Keratinocyte (primary cell): ENCODE data around the gene GLB1L2. TPM values are rescaled to one million over a fixed set of nuclear protein-coding genes. Genes with fewer than 3 reads are reported as not detected.

ENCODE experiments used
- DNase-seq: peaks from one replicate; pipeline ENCODE4 v3.0.0-alpha.2; 2011; ENCODE audit warnings: low read depth, missing footprints, low spot score
- FAIRE-seq: peaks from 2 replicates; lab custom pipeline; 2011; peaks lifted over from hg19 to GRCh38; lab: Jason Lieb, UNC
- H2AFZ ChIP-seq: 2 replicates; pipeline ENCODE4 v1.6.0; 2012; ENCODE audit warnings: low read length, control low read depth, inconsistent platforms; ENCODE audit not compliant: control insufficient read depth
- H3K27ac ChIP-seq: 2 replicates; pipeline ENCODE4 v1.5.1; 2011; ENCODE audit warnings: low read length; ENCODE audit not compliant: control insufficient read depth, insufficient read depth
- H3K27me3 ChIP-seq: 3 replicates; pipeline ENCODE4 v1.6.0; 2011; ENCODE audit warnings: low read length; ENCODE audit not compliant: control insufficient read depth, insufficient read depth; ENCODE audit errors: extremely low read depth
- H3K36me3 ChIP-seq, 2 experiments: 2 replicates in 1 of 2; 3 replicates in 1 of 2; pipeline ENCODE4 v1.5.1; 2011; ENCODE audit warnings: low read length in 2 of 2, mild to moderate bottlenecking in 1 of 2; ENCODE audit not compliant: control insufficient read depth in 2 of 2, insufficient read depth in 2 of 2; ENCODE audit errors: extremely low read depth in 1 of 2
- H3K4me1 ChIP-seq: 3 replicates; pipeline ENCODE4 v1.5.1; 2011; ENCODE audit warnings: low read length; ENCODE audit not compliant: control insufficient read depth, insufficient read depth; ENCODE audit errors: extremely low read depth
- H3K4me2 ChIP-seq: 3 replicates; pipeline ENCODE4 v1.6.0; 2011; ENCODE audit warnings: low read depth, low read length; ENCODE audit not compliant: control insufficient read depth, insufficient read depth; ENCODE audit errors: extremely low read depth
- H3K4me3 ChIP-seq, 3 experiments: fragments of 200-600 bp in 1 of 3; sonication (generic) in 1 of 3; 2 replicates in 2 of 3; 3 replicates in 1 of 3; pipeline ENCODE4 v1.5.1; 2011 to 2016; ENCODE audit warnings: low read length in 3 of 3, mild to moderate bottlenecking in 3 of 3, control low read depth in 2 of 3, inconsistent platforms in 1 of 3, low read depth in 1 of 3, mixed read lengths in 1 of 3, mixed run types in 1 of 3, moderate library complexity in 1 of 3; ENCODE audit not compliant: control insufficient read depth in 2 of 3, insufficient read depth in 2 of 3; ENCODE audit errors: extremely low read depth in 1 of 3
- H3K79me2 ChIP-seq: 2 replicates; pipeline ENCODE4 v1.6.0; 2012; ENCODE audit warnings: low read length; ENCODE audit not compliant: control insufficient read depth, insufficient read depth
- H3K9ac ChIP-seq: 3 replicates; pipeline ENCODE4 v1.6.0; 2011; ENCODE audit warnings: low read length; ENCODE audit not compliant: control insufficient read depth, insufficient read depth; ENCODE audit errors: extremely low read depth
- H3K9me1 ChIP-seq: 3 replicates; pipeline ENCODE4 v1.6.0; 2011; ENCODE audit warnings: low read length; ENCODE audit not compliant: control insufficient read depth, insufficient read depth; ENCODE audit errors: extremely low read depth
- H3K9me3 ChIP-seq: 2 replicates; pipeline ENCODE4 v1.5.1; 2012; ENCODE audit warnings: low read depth, low read length; ENCODE audit not compliant: control insufficient read depth
- H4K20me1 ChIP-seq: 3 replicates; pipeline ENCODE4 v1.6.0; 2011; ENCODE audit warnings: low read length; ENCODE audit not compliant: control insufficient read depth, insufficient read depth; ENCODE audit errors: extremely low read depth
- CTCF ChIP-seq, 3 experiments: IDR thresholded peaks in 1 of 3; conservative IDR thresholded peaks in 1 of 3; optimal IDR thresholded peaks in 1 of 3; 2 replicates in 2 of 3; 3 replicates in 1 of 3; pipeline versions ENCODE3 to v1.5.1; 2011; ENCODE audit warnings: low read length in 3 of 3, mild to moderate bottlenecking in 3 of 3, moderate library complexity in 2 of 3, control low read depth in 1 of 3, inconsistent platforms in 1 of 3; ENCODE audit not compliant: insufficient read depth in 2 of 3; ENCODE audit errors: extremely low read depth in 1 of 3
- EZH2 ChIP-seq: IDR thresholded peaks from one replicate; pipeline ENCODE4 v1.6.1; 2012; ENCODE audit warnings: inconsistent platforms, mild to moderate bottlenecking, low read length, moderate library complexity
- dilution Hi-C: fragments of 300-500 bp; cut with MboI; formaldehyde crosslinking; loops from one replicate; pipeline ENCODE4 v1.7.0; 2020; ENCODE audit warnings: low sequenced_read_pairs; ENCODE audit not compliant: extremely low pct_ligation_motif_present
- polyA plus RNA-seq, 5 experiments: library from polyadenylated mRNA; depleted of rRNA in 3 of 5; stranded (reverse) in 3 of 5; stranded (forward) in 1 of 5; unstranded in 1 of 5; fragments of >200 nt; gene quantifications; 1 replicate in 1 of 5; 2 replicates in 3 of 5; 3 replicates in 1 of 5; pipeline versions ENCODE4 v1.2.1 to v1.2.3, GENCODE V29; 2011 to 2012; ENCODE audit warnings: missing spikeins in 2 of 5, low read depth in 1 of 5, low replicate concordance in 1 of 5

Gene GLB1L2
- polyA plus RNA-seq, 1 donor (not counting 4 experiments of a cell fraction or from before 2014, with no cell fraction given): 4.3 TPM

- no peak overlapping the region for H3K9ac ChIP-seq
- no peak for DNase-seq
- H3K79me2 ChIP-seq: no peaks in the 10 kb centered on the region
- no peak overlapping the region for H3K4me3 ChIP-seq
- no peak overlapping the region for H3K27ac ChIP-seq
- dilution Hi-C loops: no loop called here
- TF ChIP-seq EZH2 (no peak), CTCF (optimal IDR thresholded peaks at IDR 0.05 in 1 of 3, IDR thresholded peaks at IDR 0.05 in 1 of 3, conservative IDR thresholded peaks at IDR 0.05 in 1 of 3; ENCODE audit: extremely low read depth in 1 of 3, insufficient read depth in 2 of 3, low read length in 3 of 3) (no peak)
- no peak for FAIRE-seq
- H3K9me3 ChIP-seq: no peaks in the 10 kb centered on the region
- H4K20me1 ChIP-seq: no peaks in the 10 kb centered on the region
- no peak overlapping the region for H3K4me2 ChIP-seq
- H3K9me1 ChIP-seq: no peaks in the 10 kb centered on the region
- H2AFZ ChIP-seq: no peak overlapping the region
- no peaks in the 10 kb centered on the region for H3K4me1 ChIP-seq
- H3K27me3 ChIP-seq: no peaks in the 10 kb centered on the region
- no peaks in the 10 kb centered on the region for H3K36me3 ChIP-seq
Measured at GRCh38 chr11:134294664-134295063, 37.1 kb upstream of the GLB1L2 start.

- Histone ChIP-seq H3K79me2 (no peaks in the 10 kb centered on the region), H3K9ac (no peak overlapping the region), H2AFZ (no peak overlapping the region), H3K4me2 (no peak overlapping the region), H3K9me3 (no peaks in the 10 kb centered on the region), H3K4me3 (no peak overlapping the region), H3K4me1 (no peaks in the 10 kb centered on the region), H3K27ac (no peak overlapping the region), H3K27me3 (no peaks in the 10 kb centered on the region), H3K9me1 (no peaks in the 10 kb centered on the region), H3K36me3 (no peaks in the 10 kb centered on the region), H4K20me1 (no peaks in the 10 kb centered on the region)
- dilution Hi-C loops: no loop called here
- TF ChIP-seq EZH2: no peak
- TF ChIP-seq CTCF (optimal IDR thresholded peaks at IDR 0.05 in 1 of 3, IDR thresholded peaks at IDR 0.05 in 1 of 3, conservative IDR thresholded peaks at IDR 0.05 in 1 of 3; ENCODE audit: extremely low read depth in 1 of 3, insufficient read depth in 2 of 3, low read length in 3 of 3): no peak
- DNase-seq: no peak
- no peak for FAIRE-seq
Measured at GRCh38 chr11:134312223-134312622, 19.6 kb upstream of the GLB1L2 start.
